NCI-H146 treated with DMSO at 0.1 percent for 48 hours (cell line): ENCODE results near the gene CENPH.
"Not testable (repeated sequence)": the region's sequence is repeated elsewhere in the genome, so short reads cannot be mapped to it uniquely, and the experiment has no call there.

Source experiments
- DNase-seq: peaks from one replicate; lab custom pipeline; 2025; ENCODE audit not compliant: unreplicated experiment; lab: John Stamatoyannopoulos, UW

CENPH gene

DNA sequence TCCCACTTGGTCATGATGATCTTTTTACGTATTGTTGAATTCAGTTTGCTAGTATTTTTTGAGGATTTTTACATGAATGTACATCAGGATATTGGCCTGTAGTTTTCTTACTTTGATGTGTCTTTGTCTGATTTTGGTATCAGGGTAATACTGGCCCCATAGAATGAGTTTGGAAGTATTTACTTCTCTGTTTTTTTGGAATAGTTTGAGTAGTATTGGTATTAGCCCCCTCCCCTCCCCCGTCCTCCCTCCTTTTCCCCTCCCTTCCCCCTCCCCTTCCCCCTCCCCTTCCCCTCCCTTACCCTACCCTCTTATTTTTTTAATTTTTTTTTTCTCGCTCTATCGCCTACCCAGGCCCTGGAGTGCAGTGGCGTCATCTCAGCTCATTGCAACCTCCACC is 55.6 kb downstream of the CENPH start:
- no peak for DNase-seq

DNA sequence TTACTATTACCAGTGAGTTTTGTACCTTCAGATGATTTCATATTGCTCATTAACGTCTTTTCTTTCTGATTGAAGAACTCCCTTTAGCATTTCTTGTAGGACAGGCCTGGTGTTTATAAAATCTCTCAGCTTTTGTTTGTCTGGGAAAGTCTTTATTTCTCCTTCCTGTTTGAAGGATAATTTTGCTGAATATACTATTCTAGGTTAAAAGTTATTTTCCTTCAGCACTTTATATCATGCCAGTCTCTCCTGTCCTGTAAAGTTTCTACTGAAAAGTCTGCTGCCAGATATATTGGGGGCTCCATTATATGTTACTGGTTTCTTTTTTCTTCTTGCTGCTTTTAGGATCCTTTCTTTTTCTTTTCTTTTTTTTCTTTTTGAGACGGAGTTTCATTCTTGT is 58.6 kb downstream of the CENPH start:
- no peak for DNase-seq

DNA sequence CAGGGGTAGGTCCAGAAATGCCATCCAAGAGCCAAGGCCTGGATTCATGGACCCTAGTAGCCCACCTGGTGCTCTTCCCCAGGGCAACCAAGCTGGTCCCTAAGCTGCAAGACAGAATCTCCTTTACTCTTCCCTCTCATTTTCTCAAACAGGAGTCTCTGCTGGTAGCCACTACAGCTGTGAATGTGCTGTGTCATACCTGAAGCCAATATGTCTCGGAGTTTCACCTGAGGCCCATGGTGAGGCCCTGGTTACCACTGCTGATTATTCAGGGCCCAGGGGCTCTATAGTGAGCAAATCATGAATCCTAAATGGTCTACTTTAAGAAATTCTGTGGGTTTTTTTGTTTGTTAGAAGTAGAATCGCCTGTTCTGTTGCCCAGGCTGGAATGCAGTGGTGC is 61.2 kb downstream of the CENPH start:
- DNase-seq: no peak

- no peak for DNase-seq
Measured at GRCh38 chr5:69252437-69252836, 63.1 kb downstream of the CENPH start.

DNA sequence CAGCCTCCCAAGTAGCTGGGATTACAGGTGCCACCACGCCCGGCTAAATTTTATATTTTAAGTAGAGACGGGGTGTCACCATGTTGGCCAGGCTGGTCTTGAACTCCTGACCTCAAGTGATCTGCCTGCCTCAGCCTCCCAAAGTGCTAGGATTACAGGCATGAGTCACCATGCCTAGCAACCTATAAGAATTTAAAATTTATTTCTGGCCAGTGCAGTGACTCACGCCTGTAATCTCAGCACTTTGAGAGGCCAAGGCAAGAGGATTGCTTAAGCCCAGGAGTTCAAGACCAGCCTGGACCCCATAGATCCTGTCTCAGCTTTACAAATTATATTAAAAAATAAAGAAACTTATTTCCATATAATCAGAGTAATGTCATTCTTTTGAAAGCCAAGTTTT is 66.6 kb downstream of the CENPH start:
- DNase-seq: not testable (repeated sequence)

DNA sequence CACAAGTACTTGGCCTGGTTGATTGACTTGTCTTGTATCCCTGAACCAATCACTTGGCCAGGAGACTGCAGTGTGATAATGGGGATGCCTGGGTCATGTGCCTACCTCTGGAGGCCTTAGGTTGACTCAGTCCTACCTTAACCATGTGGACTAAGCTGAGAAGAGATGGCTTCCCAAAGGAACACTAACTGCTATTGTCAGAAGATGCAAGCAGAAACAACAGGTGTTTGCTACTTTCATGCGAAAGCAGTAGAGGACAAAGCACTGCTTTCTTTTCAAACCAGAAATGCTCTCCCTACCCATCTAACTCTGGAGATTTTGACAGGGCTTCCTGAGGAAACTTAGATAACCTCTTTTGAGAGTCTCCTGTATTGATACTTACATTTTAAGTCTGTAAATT is 68.2 kb downstream of the CENPH start:
- no peak for DNase-seq
